G401.6 (cell line): ENCODE results near the gene DUS2.

Source experiments
- FAIRE-seq: peaks from 2 replicates; lab custom pipeline; 2012; peaks lifted over from hg19 to GRCh38; lab: Jason Lieb, UNC

Gene DUS2

GRCh38 chr16:68077866-68078700 lies 55.0 kb downstream of the DUS2 start:
- no peak for FAIRE-seq

- no peak for FAIRE-seq
Measured at GRCh38 chr16:68078701-68079375, 55.8 kb downstream of the DUS2 start.

GRCh38 chr16:68079376-68079625 lies 56.2 kb downstream of the DUS2 start:
- no peak for FAIRE-seq

- FAIRE-seq: no peak
Measured at GRCh38 chr16:68079626-68080344, 56.7 kb downstream of the DUS2 start.

GRCh38 chr16:68081861-68082628 lies 59.0 kb downstream of the DUS2 start:
- FAIRE-seq: no peak

GRCh38 chr16:68082629-68083238 lies 59.6 kb downstream of the DUS2 start:
- no peak for FAIRE-seq

- FAIRE-seq: no peak
Measured at GRCh38 chr16:68083239-68083781, 60.2 kb downstream of the DUS2 start.

- no peak for FAIRE-seq
Measured at GRCh38 chr16:68083861-68084503, 60.9 kb downstream of the DUS2 start.

GRCh38 chr16:68084504-68085258 lies 61.6 kb downstream of the DUS2 start:
- no peak for FAIRE-seq

- FAIRE-seq: no peak
Measured at GRCh38 chr16:68085259-68086071, 62.4 kb downstream of the DUS2 start, which contains the start of gene NFATC3. Gene NFATC3, plus strand, starts transcription at chr16:68085370. Its CDS starts 312 bp downstream, at chr16:68085682.

GRCh38 chr16:68086336-68086841 lies 63.3 kb downstream of the DUS2 start:
- FAIRE-seq: peak; percentile 95

GRCh38 chr16:68086860-68087268 lies 63.8 kb downstream of the DUS2 start:
- no peak for FAIRE-seq

GRCh38 chr16:68087688-68088087 lies 64.6 kb downstream of the DUS2 start:
- FAIRE-seq: no peak

- FAIRE-seq: peak; percentile 93
Measured at GRCh38 chr16:68088130-68088972, 65.3 kb downstream of the DUS2 start.

- no peak for FAIRE-seq
Measured at GRCh38 chr16:68089067-68089466, 66.0 kb downstream of the DUS2 start.

- no peak for FAIRE-seq
Measured at GRCh38 chr16:68090130-68090529, 67.0 kb downstream of the DUS2 start.

GRCh38 chr16:68090533-68090932 lies 67.4 kb downstream of the DUS2 start:
- peak; percentile 39 for FAIRE-seq
